Smooth muscle cell (in vitro differentiated cells): Measurements from ENCODE around the gene LAMTOR2. TPM values are rescaled to one million over a fixed set of nuclear protein-coding genes. Genes with fewer than 3 reads are reported as not detected.
"Not testable (repeated sequence)": the region's sequence is repeated elsewhere in the genome, so short reads cannot be mapped to it uniquely, and the experiment has no call there.

ENCODE experiments used
- DNase-seq: peaks from one replicate; lab custom pipeline; 2025; ENCODE audit not compliant: unreplicated experiment; lab: John Stamatoyannopoulos, UW
- H2AFZ ChIP-seq: fragments of 200-600 bp; sonication (generic); 2 replicates; pipeline ENCODE4 v1.6.0; 2016; ENCODE audit warnings: antibody characterized with exemption, low read depth, mild to moderate bottlenecking
- H3F3A ChIP-seq: fragments of 200-600 bp; sonication (generic); 2 replicates; pipeline ENCODE4 v1.6.0; 2017; ENCODE audit warnings: antibody characterized with exemption, low read depth
- H3K27ac ChIP-seq: fragments of 200-600 bp; sonication (generic); 2 replicates; pipeline ENCODE4 v1.5.1; 2016; ENCODE audit warnings: low read depth, mild to moderate bottlenecking
- H3K27me3 ChIP-seq: fragments of 200-600 bp; sonication (generic); 2 replicates; pipeline ENCODE4 v1.6.1; 2016; ENCODE audit warnings: low read depth, mild to moderate bottlenecking
- H3K36me3 ChIP-seq: fragments of 200-600 bp; sonication (generic); 2 replicates; pipeline ENCODE4 v1.5.1; 2016; ENCODE audit warnings: low read depth
- H3K4me1 ChIP-seq: fragments of 200-600 bp; sonication (generic); 2 replicates; pipeline ENCODE4 v1.5.1; 2016; ENCODE audit warnings: low read depth
- H3K4me2 ChIP-seq: fragments of 200-600 bp; sonication (generic); 2 replicates; pipeline ENCODE4 v1.6.0; 2016; ENCODE audit warnings: mild to moderate bottlenecking
- H3K4me3 ChIP-seq: fragments of 200-600 bp; sonication (generic); 2 replicates; pipeline ENCODE4 v1.5.1; 2016; ENCODE audit warnings: mild to moderate bottlenecking
- H3K79me2 ChIP-seq: fragments of 200-600 bp; sonication (generic); 2 replicates; pipeline ENCODE4 v1.6.0; 2016; ENCODE audit warnings: low read depth, mild to moderate bottlenecking
- H3K9ac ChIP-seq: fragments of 200-600 bp; sonication (generic); 2 replicates; pipeline ENCODE4 v1.6.0; 2016; ENCODE audit warnings: low read depth
- H3K9me3 ChIP-seq: fragments of 200-600 bp; sonication (generic); replicated peaks from 2 replicates; pipeline ENCODE4 v1.5.1; 2016; ENCODE audit warnings: low read depth
- H4K20me1 ChIP-seq: fragments of 200-600 bp; sonication (generic); 2 replicates; pipeline ENCODE4 v1.6.0; 2016; ENCODE audit warnings: low read depth
- WGBS: methylation state at CpG from one replicate; pipeline ENCODE4 v1.1.7; 2016; ENCODE audit warnings: low lambda C conversion rate; 5-methylcytosine and 5-hydroxymethylcytosine counted together
- polyA plus RNA-seq: library from polyadenylated mRNA; unstranded; fragments of >200 nt; fragmentation: Nextera tagmentation; extraction: Ambion mirVana; gene quantifications from 2 replicates; pipeline ENCODE4 v1.2.1, GENCODE V29; 2016
- total RNA-seq: library from RNA; depleted of rRNA; stranded (reverse); fragments of >200 nt; gene quantifications from 2 replicates; pipeline ENCODE4 v1.2.3, GENCODE V29; 2014
- TF ChIP-seq, protein P1 (sequence below): fragments of 200-600 bp; sonication (generic); IDR thresholded peaks from 2 replicates; pipeline ENCODE4 v1.5.1; 2017; ENCODE audit warnings: borderline replicate concordance, mild to moderate bottlenecking, antibody characterized with exemption; ENCODE audit not compliant: insufficient read depth, poor library complexity, severe bottlenecking

The LAMTOR2 gene
- total and polyA plus RNA-seq, 2 experiments from 2014 or later = 55.1 to 146 TPM

DNA sequence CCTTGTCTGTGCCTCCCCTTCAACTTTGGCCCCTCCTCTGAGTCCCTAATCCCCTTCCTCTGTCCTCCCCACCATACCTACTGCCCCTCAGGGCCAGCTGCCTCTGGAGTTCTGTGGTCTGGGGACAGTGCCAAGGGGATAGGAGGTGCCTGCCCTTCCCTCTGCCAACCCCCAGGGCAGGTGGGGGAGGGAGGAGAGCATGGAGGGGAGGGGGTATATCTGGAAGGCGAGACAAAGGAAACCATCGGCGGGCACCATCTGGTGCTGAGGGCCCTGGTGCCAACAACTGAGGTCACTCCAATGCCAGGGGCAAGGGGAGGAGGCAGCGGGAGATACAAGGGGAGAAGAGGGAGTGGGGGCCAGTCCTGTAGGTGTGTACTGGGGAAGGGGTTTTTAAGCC is 16.0 kb downstream of the LAMTOR2 start:
- no peak overlapping the region for H3K4me3 ChIP-seq
- peaks cover 5% of the 10 kb centered on the region for H3K79me2 ChIP-seq
- H3K27ac ChIP-seq = no peak overlapping the region
- H3K4me1 ChIP-seq = peaks cover 47% of the 10 kb centered on the region
- H2AFZ ChIP-seq = no peak overlapping the region
- no peak overlapping the region for H3K4me2 ChIP-seq
- H4K20me1 ChIP-seq = peaks cover 31% of the 10 kb centered on the region
- 89% methylated on average over 4 of the region's 4 CpGs for WGBS
- H3F3A ChIP-seq = peaks cover 14% of the 10 kb centered on the region
- DNase-seq = no peak
- TF ChIP-seq, protein P1, sequence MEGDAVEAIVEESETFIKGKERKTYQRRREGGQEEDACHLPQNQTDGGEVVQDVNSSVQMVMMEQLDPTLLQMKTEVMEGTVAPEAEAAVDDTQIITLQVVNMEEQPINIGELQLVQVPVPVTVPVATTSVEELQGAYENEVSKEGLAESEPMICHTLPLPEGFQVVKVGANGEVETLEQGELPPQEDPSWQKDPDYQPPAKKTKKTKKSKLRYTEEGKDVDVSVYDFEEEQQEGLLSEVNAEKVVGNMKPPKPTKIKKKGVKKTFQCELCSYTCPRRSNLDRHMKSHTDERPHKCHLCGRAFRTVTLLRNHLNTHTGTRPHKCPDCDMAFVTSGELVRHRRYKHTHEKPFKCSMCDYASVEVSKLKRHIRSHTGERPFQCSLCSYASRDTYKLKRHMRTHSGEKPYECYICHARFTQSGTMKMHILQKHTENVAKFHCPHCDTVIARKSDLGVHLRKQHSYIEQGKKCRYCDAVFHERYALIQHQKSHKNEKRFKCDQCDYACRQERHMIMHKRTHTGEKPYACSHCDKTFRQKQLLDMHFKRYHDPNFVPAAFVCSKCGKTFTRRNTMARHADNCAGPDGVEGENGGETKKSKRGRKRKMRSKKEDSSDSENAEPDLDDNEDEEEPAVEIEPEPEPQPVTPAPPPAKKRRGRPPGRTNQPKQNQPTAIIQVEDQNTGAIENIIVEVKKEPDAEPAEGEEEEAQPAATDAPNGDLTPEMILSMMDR = no peak
- H3K36me3 ChIP-seq = no peaks in the 10 kb centered on the region
- H3K27me3 ChIP-seq = no peaks in the 10 kb centered on the region
- H3K9me3 ChIP-seq = no peaks in the 10 kb centered on the region
- H3K9ac ChIP-seq = no peak overlapping the region

DNA sequence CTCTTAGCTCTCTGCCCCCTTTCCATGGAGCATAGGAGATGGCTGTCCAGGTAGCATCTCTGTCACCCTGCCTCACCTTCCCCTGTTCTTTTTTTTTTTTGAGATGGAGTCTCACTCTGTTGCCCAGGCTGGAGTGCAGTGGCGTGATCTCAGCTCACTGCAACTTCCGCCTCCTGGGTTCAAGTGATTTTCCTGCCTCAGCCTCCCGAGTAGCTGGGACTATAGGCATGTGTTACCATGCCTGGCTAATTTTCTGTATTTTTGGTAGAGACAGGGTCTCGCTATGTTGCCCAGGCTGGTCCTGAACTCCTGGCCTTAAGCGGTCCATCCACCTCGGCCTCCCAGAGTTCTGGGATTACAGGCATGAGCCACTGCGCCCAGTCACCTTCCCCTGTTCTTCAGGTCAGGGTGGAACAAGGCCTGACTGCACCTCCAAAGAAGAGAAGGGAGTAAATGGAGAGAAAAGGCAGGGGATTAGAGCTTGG is 16.8 kb downstream of the LAMTOR2 start:
- H3K27me3 ChIP-seq = not testable (repeated sequence)
- peaks cover 39% of the 10 kb centered on the region for H4K20me1 ChIP-seq
- 94% methylated on average over 7 of the region's 7 CpGs for WGBS

DNA sequence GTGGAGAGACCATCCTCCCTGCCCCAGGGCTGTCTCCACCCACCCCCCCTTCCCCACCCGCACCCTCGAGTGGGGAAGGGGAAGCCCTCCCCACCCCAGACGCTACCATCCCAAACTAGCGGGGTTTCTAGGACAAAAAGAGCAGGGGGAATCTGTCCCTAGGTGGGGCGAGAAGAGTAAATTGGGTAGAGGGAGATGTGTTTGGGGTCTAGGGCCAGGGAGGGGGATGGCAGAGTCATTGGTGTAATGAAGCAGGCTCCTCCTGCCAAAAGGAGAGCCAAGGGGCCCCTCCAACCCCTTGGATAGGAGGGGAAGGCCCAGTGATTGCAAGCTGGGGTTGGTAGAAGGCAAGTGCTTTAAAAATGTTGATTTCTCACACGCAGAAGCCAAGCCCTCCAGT is 17.7 kb downstream of the LAMTOR2 start:
- Histone ChIP-seq H3K4me3 (no peak overlapping the region), H2AFZ (no peak overlapping the region), H3K27me3 (no peaks in the 10 kb centered on the region), H3F3A (peaks cover 18% of the 10 kb centered on the region), H3K4me2 (no peak overlapping the region), H3K27ac (no peak overlapping the region), H4K20me1 (peaks cover 48% of the 10 kb centered on the region), H3K9me3 (no peaks in the 10 kb centered on the region), H3K9ac (no peak overlapping the region), H3K4me1 (peaks cover 58% of the 10 kb centered on the region), H3K36me3 (no peaks in the 10 kb centered on the region), H3K79me2 (peaks cover 9% of the 10 kb centered on the region)
- DNase-seq = no peak
- WGBS = 72% methylated on average over 6 of the region's 6 CpGs
- TF ChIP-seq, protein P1 = no peak

More for the DNA sequence above, 16.8 kb downstream of the LAMTOR2 start:
- H3K9me3 ChIP-seq, H3K27ac ChIP-seq, DNase-seq, H3K36me3 ChIP-seq, H3K79me2 ChIP-seq, H3K4me2 ChIP-seq, H3K9ac ChIP-seq, H2AFZ ChIP-seq, H3K4me3 ChIP-seq: not testable (repeated sequence)
- Histone ChIP-seq H3K4me1 (peaks cover 50% of the 10 kb centered on the region), H3F3A (peaks cover 18% of the 10 kb centered on the region)

DNA sequence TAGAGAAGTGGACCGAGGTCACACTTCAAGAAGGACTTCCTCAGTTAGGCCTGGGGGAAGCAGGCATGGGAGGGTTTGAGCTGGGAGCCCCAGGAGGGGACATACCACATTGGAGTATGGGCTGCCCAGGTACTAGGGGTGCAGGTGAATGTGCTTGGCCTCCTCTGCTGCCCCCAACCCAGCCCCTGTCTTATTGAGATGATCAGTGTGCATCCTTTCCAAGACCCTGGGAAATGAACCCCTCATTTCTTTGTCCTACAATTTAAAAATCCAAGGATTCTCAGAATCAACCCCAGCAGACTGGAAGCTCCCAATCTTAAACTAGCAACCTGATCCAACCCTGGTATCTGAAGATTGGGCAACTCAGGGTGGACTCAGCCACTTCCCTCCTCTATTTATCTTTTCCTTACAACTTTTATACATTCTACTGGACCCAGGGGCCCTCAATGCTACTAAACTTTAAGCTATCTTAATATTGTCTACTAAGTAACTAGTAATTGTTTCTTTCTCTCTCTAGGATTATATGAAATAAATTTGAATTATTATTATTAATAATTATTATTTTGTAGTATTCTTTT is 18.6 kb downstream of the LAMTOR2 start:
- Histone ChIP-seq H3K27ac (no peak overlapping the region), H3K4me3 (no peak overlapping the region), H3K79me2 (peaks cover 18% of the 10 kb centered on the region), H3K4me2 (no peak overlapping the region), H3F3A (peaks cover 18% of the 10 kb centered on the region), H3K9ac (no peak overlapping the region), H3K4me1 (peaks cover 59% of the 10 kb centered on the region), H3K9me3 (no peaks in the 10 kb centered on the region), H2AFZ (no peak overlapping the region), H3K36me3 (no peaks in the 10 kb centered on the region), H3K27me3 (no peaks in the 10 kb centered on the region), H4K20me1 (peaks cover 58% of the 10 kb centered on the region)
- 14% methylated on average over 1 of the region's 1 CpG for WGBS
- DNase-seq = no peak
- TF ChIP-seq, protein P1 = no peak
